Caco-2 (cell line): ENCODE measurements around the gene GCG. TPM values are rescaled to one million over a fixed set of nuclear protein-coding genes. Genes with fewer than 3 reads are reported as not detected.

Source experiments
- BruUV-seq: library from RNA; stranded (reverse); fragments of 400-500 nt; replicated peaks from 2 replicates; lab custom pipeline; 2021; lab: Mats Ljungman, UMichigan
- CTCF ChIA-PET: fragments of 300-600 bp; sonication (Branson Sonifier 250); formaldehyde crosslinking; loops from one replicate; lab custom pipeline; 2022; ENCODE audit warnings: antibody characterized with exemption; lab: Charles Lee
- POLR2A ChIA-PET: fragments of 300-600 bp; sonication (Branson Sonifier 250); formaldehyde crosslinking; loops from one replicate; lab custom pipeline; 2022; ENCODE audit warnings: antibody characterized with exemption; lab: Charles Lee
- DNase-seq, 2 experiments: peaks; one replicate each; pipeline versions ENCODE4 v3.0.0 to v3.0.0-alpha.2; 2020 to 2022
- H3K27me3 ChIP-seq: replicated peaks from 2 replicates; pipeline ENCODE4 v1.6.0; 2011; ENCODE audit warnings: low read length; ENCODE audit not compliant: control insufficient read depth, insufficient read depth
- H3K36me3 ChIP-seq: 2 replicates; pipeline ENCODE4 v1.5.1; 2011; ENCODE audit warnings: low read length; ENCODE audit not compliant: control insufficient read depth, insufficient read depth
- H3K4me1 ChIP-seq: fragments of 250-450 bp; sonication (Bioruptor Pico); 2 replicates; pipeline ENCODE4 v1.5.1; 2020; ENCODE audit warnings: mild to moderate bottlenecking
- H3K4me3 ChIP-seq: 2 replicates; pipeline ENCODE4 v1.5.1; 2011; ENCODE audit warnings: low read depth, mild to moderate bottlenecking, control low read depth, low read length
- H3K9me3 ChIP-seq: fragments of 250-450 bp; sonication (Bioruptor Pico); 2 replicates; pipeline ENCODE4 v1.5.1; 2020; ENCODE audit warnings: mild to moderate bottlenecking, moderate library complexity
- H3K27ac Mint-ChIP-seq: one replicate; pipeline ENCODE4 v1.8.0; 2022; ENCODE audit warnings: mixed read lengths; ENCODE audit not compliant: unreplicated experiment
- H3K27me3 Mint-ChIP-seq: one replicate; pipeline ENCODE4 v1.8.0; 2022; ENCODE audit warnings: mixed read lengths; ENCODE audit not compliant: insufficient read depth, unreplicated experiment
- H3K36me3 Mint-ChIP-seq: one replicate; pipeline ENCODE4 v1.8.0; 2022; ENCODE audit warnings: mild to moderate bottlenecking, mixed read lengths; ENCODE audit not compliant: insufficient read depth, unreplicated experiment
- H3K4me1 Mint-ChIP-seq: one replicate; pipeline ENCODE4 v1.8.0; 2022; ENCODE audit warnings: low read depth, mixed read lengths; ENCODE audit not compliant: unreplicated experiment
- H3K4me3 Mint-ChIP-seq: one replicate; pipeline ENCODE4 v1.8.0; 2022; ENCODE audit warnings: mild to moderate bottlenecking, moderate library complexity, mixed read lengths; ENCODE audit not compliant: unreplicated experiment
- H3K9me3 Mint-ChIP-seq: one replicate; pipeline ENCODE4 v1.8.0; 2022; ENCODE audit warnings: mixed read lengths; ENCODE audit not compliant: unreplicated experiment
- intact Hi-C: fragments of 100-400 bp; cut with micrococcal nuclease; formaldehyde crosslinking; loops from one replicate; pipeline ENCODE4 v1.10.0; 2022; ENCODE audit not compliant: unreplicated experiment
- total RNA-seq: library from RNA; stranded (reverse); gene quantifications from 2 replicates; pipeline ENCODE4 v1.2.3, GENCODE V29; 2022
- TF ChIP-seq, protein P1 (sequence below), 2 experiments: fragments of 200-600 bp in 1 of 2; IDR thresholded peaks; 1 replicate in 1 of 2; 2 replicates in 1 of 2; pipeline versions ENCODE4 v1.5.1 to v1.8.0; 2011 to 2022; ENCODE audit warnings: antibody characterized with exemption in 1 of 2, control low read depth in 1 of 2, inconsistent platforms in 1 of 2, low read depth in 1 of 2, low read length in 1 of 2, mild to moderate bottlenecking in 1 of 2, moderate library complexity in 1 of 2; ENCODE audit not compliant: insufficient read depth in 1 of 2, severe bottlenecking in 1 of 2, unreplicated experiment in 1 of 2

The GCG gene
- total RNA-seq, 1 experiment from 2014 or later: not detected

DNA sequence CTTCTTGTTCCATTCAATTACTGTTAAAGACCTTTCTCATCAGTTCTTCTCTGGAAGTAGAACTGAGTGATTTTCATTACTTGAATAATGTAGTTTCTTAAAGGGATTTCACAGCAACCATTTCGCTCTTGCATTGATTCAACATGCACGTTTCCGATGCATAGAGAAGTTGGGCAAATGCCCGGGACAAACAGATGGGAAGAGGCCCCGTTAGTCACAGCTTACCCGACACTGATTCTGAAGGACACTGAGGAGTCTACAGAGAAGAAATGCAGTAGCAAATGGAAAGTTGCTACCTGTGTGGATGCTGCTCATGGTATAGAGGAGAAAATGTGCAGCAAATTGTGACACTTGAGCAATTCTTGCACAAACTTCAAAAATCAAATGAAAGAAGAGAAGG, 32.3 kb upstream of the GCG start:
- BruUV-seq: no TSS peak
- Histone ChIP-seq H3K27me3 (no peaks in the 10 kb centered on the region), H3K9me3 (no peaks in the 10 kb centered on the region), H3K4me1 (peaks cover 3% of the 10 kb centered on the region; the same call in 1 of the 2 replicates), H3K36me3 (no peaks in the 10 kb centered on the region), H3K4me3 (no peak overlapping the region)
- Mint-ChIP-seq H3K9me3 (no peaks in the 10 kb centered on the region), H3K27me3 (peaks cover 17% of the 10 kb centered on the region), H3K27ac (no peak overlapping the region), H3K36me3 (no peaks in the 10 kb centered on the region), H3K4me1 (no peaks in the 10 kb centered on the region), H3K4me3 (no peak overlapping the region)
- no peak for DNase-seq
- TF ChIP-seq, protein P1, sequence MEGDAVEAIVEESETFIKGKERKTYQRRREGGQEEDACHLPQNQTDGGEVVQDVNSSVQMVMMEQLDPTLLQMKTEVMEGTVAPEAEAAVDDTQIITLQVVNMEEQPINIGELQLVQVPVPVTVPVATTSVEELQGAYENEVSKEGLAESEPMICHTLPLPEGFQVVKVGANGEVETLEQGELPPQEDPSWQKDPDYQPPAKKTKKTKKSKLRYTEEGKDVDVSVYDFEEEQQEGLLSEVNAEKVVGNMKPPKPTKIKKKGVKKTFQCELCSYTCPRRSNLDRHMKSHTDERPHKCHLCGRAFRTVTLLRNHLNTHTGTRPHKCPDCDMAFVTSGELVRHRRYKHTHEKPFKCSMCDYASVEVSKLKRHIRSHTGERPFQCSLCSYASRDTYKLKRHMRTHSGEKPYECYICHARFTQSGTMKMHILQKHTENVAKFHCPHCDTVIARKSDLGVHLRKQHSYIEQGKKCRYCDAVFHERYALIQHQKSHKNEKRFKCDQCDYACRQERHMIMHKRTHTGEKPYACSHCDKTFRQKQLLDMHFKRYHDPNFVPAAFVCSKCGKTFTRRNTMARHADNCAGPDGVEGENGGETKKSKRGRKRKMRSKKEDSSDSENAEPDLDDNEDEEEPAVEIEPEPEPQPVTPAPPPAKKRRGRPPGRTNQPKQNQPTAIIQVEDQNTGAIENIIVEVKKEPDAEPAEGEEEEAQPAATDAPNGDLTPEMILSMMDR (IDR thresholded peaks at IDR 0.05; ENCODE audit: insufficient read depth in 1 of 2, low read depth in 1 of 2, low read length in 1 of 2, severe bottlenecking in 1 of 2, unreplicated experiment in 1 of 2): no peak
- intact Hi-C loops: no loop called here
- ChIA-PET POLR2A (no interaction called here), CTCF (no interaction called here)

DNA sequence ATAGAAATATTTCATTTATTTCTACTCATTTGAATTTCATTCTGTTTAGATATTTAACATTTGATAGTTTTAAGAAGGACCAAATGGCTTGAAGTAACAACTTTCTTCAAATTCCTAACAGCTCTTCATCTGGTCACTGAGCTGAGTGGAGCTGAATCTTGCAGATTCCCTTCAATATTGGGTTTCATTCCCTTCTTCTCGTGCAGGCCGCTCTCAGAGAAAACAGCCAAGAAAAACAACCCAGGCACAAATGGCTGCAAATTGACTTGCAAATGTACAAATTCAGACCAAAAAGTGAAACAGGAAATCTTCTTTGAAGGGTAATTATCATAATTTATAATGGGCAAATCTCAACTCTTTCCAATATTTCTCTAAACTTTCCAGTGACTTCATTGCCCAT, 30.3 kb upstream of the GCG start:
- Histone ChIP-seq H3K4me3 (no peak overlapping the region), H3K27me3 (no peaks in the 10 kb centered on the region), H3K4me1 (peaks cover 3% of the 10 kb centered on the region; the same call in 1 of the 2 replicates), H3K9me3 (no peaks in the 10 kb centered on the region), H3K36me3 (no peaks in the 10 kb centered on the region)
- ChIA-PET CTCF (no interaction called here), POLR2A (no interaction called here)
- H3K27me3 Mint-ChIP-seq: peaks cover 17% of the 10 kb centered on the region
- DNase-seq: no peak
- no TSS peak for BruUV-seq
- TF ChIP-seq, protein P1 (IDR thresholded peaks at IDR 0.05; ENCODE audit: insufficient read depth in 1 of 2, low read depth in 1 of 2, low read length in 1 of 2, severe bottlenecking in 1 of 2, unreplicated experiment in 1 of 2): no peak
- H3K4me3 Mint-ChIP-seq: no peak overlapping the region
- H3K4me1 Mint-ChIP-seq: no peaks in the 10 kb centered on the region
- no peaks in the 10 kb centered on the region for H3K9me3 Mint-ChIP-seq
- H3K27ac Mint-ChIP-seq: no peak overlapping the region
- intact Hi-C loops: no loop called here
- H3K36me3 Mint-ChIP-seq: no peaks in the 10 kb centered on the region

DNA sequence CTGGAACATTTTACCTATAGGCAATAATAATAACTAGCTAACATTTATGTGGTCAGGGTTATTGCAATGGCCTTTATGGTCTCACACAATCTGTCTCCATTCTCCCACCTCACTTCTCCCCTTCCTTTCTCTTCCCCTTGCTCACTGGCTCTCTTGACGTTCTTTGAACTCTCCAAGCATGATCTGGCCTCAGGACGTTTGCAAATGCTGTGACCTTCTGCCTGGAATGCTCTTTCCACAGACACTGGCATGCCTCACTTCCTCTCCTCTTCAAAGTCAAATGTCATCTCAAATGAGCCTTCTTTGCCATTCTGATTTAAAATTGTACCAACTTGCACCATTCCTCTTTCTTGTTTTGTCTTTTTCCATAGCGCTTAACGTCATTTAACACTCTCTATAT, 25.3 kb upstream of the GCG start:
- no peaks in the 10 kb centered on the region for H3K4me1 Mint-ChIP-seq
- no TSS peak for BruUV-seq
- H3K27me3 ChIP-seq: no peaks in the 10 kb centered on the region
- CTCF ChIA-PET: no interaction called here
- H3K4me1 ChIP-seq: no peaks in the 10 kb centered on the region
- POLR2A ChIA-PET: no interaction called here
- no peak for DNase-seq
- no peak overlapping the region for H3K4me3 Mint-ChIP-seq
- no peaks in the 10 kb centered on the region for H3K9me3 Mint-ChIP-seq
- H3K27ac Mint-ChIP-seq: no peak overlapping the region
- no peaks in the 10 kb centered on the region for H3K36me3 ChIP-seq
- TF ChIP-seq, protein P1 (IDR thresholded peaks at IDR 0.05; ENCODE audit: insufficient read depth in 1 of 2, low read depth in 1 of 2, low read length in 1 of 2, severe bottlenecking in 1 of 2, unreplicated experiment in 1 of 2): no peak
- H3K9me3 ChIP-seq: no peaks in the 10 kb centered on the region
- no peaks in the 10 kb centered on the region for H3K36me3 Mint-ChIP-seq
- H3K27me3 Mint-ChIP-seq: peaks cover 9% of the 10 kb centered on the region
- intact Hi-C loops: no loop called here
- H3K4me3 ChIP-seq: no peak overlapping the region
